GM12891 (cell line): ENCODE data around the gene SMYD4.

ENCODE experiments used
- POLR2A ChIP-seq: IDR thresholded peaks from 2 replicates; pipeline ENCODE4 v1.6.1; 2011; ENCODE audit warnings: low read depth, low read length, control low read depth
- POLR2AphosphoS5 ChIP-seq: IDR thresholded peaks from 2 replicates; pipeline ENCODE4 v1.6.1; 2011; ENCODE audit warnings: low read depth, low read length, control low read depth
- TAF1 ChIP-seq: IDR thresholded peaks from 2 replicates; pipeline ENCODE4 v1.6.1; 2011; ENCODE audit warnings: low read depth, low read length, control low read depth

DNA sequence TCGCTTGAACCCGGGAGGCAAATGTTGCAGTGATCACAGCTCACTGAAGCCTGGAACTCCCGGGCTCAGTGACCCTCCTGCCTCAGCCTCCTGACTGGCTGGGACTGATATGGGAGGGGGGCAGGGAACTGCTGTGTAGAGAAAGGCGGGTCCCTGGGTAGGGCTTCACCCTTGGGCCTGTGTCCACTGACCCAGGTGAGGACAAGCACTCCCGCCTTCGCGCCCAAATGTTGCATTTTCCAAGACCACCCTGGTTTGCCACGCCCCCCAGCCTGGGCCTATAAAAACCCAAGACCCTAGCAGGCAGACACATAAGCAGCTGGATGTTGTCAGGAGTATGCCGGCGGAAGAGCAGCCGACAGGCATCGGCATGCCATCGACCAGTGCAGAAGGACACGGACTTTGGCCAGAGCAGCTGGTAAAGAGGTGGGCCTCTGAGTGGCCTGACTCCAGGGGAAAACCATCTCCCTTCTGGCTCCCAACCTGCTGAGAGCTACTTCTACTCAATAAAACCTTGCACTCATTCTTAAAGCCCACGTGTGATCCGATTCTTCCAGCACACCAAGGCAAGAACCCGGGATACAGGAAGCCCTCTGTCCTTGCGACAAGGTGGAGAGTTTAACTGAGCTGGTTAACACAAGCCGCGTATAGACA lies 19.1 kb downstream of the SMYD4 start:
- TF ChIP-seq POLR2AphosphoS5 = no peak
- no peak for TF ChIP-seq POLR2A
- TF ChIP-seq TAF1 = no peak
